HEK293 (cell line): Measurements from ENCODE around the gene B4GALT2.
A peak's percentile ranks its signal among the peaks of the same experiment; 100 is the strongest.

Experiments
- CTCF ChIA-PET: fragments of 350-600 bp; formaldehyde crosslinking; extraction: SDS; loops from one replicate; lab custom pipeline; 2021; ENCODE audit warnings: antibody characterized with exemption; lab: Yijun Ruan, JAX
- POLR2A ChIA-PET: fragments of 300-600 bp; formaldehyde crosslinking; extraction: SDS; loops from one replicate; lab custom pipeline; 2020; ENCODE audit warnings: antibody characterized with exemption, inconsistent platforms; lab: Yijun Ruan, JAX
- H3K27ac ChIP-seq: fragments of 200-500 bp; sonication (Bioruptor generic); 2 replicates; pipeline ENCODE4 v1.5.1; 2014; ENCODE audit warnings: low read depth, low read length, control low read depth, inconsistent platforms; ENCODE audit errors: extremely low read depth
- H3K36me3 ChIP-seq, 2 experiments: fragments of 200-500 bp in 1 of 2; sonication (Bioruptor generic) in 1 of 2; 1 replicate in 1 of 2; 2 replicates in 1 of 2; pipeline ENCODE4 v1.5.1; 2014 to 2017; ENCODE audit warnings: inconsistent platforms in 2 of 2, low read length in 2 of 2; ENCODE audit not compliant: control insufficient read depth in 2 of 2, insufficient read depth in 1 of 2
- H3K4me1 ChIP-seq: fragments of 200-500 bp; sonication (Bioruptor generic); 2 replicates; pipeline ENCODE4 v1.5.1; 2014; ENCODE audit warnings: mild to moderate bottlenecking, low read length, inconsistent platforms; ENCODE audit not compliant: control insufficient read depth, insufficient read depth
- H3K4me3 ChIP-seq: 2 replicates; pipeline ENCODE4 v1.5.1; 2011; ENCODE audit warnings: low read depth, mild to moderate bottlenecking, control low read depth, low read length, moderate library complexity
- H3K9me3 ChIP-seq: fragments of 200-500 bp; sonication (Bioruptor generic); 2 replicates; pipeline ENCODE4 v1.5.1; 2014; ENCODE audit warnings: low read depth, low read length, inconsistent platforms; ENCODE audit not compliant: control insufficient read depth, insufficient read depth
- EGR2 ChIP-seq: fragments of 450-650 bp; formaldehyde crosslinking; IDR thresholded peaks from 2 replicates; pipeline ENCODE4 v1.5.1; 2016; ENCODE audit warnings: low read depth, missing biosample characterization, missing genetic modification characterization
- GLI2 ChIP-seq: fragments of 450-650 bp; formaldehyde crosslinking; IDR thresholded peaks from 2 replicates; pipeline ENCODE4; 2017; ENCODE audit warnings: missing biosample characterization, missing genetic modification characterization, low read depth, borderline replicate concordance
- GLIS1 ChIP-seq: fragments of 450-650 bp; formaldehyde crosslinking; IDR thresholded peaks from 2 replicates; pipeline ENCODE4 v1.5.1; 2016; ENCODE audit warnings: missing biosample characterization, missing genetic modification characterization
- HOXC10 ChIP-seq: sonication (generic); formaldehyde crosslinking; IDR thresholded peaks from 2 replicates; pipeline ENCODE4 v1.8.1; 2023; ENCODE audit warnings: mild to moderate bottlenecking, missing genetic modification reagents
- KLF1 ChIP-seq: fragments of 450-650 bp; formaldehyde crosslinking; IDR thresholded peaks from 2 replicates; pipeline ENCODE4 v1.5.1; 2016; ENCODE audit warnings: missing biosample characterization, missing genetic modification characterization
- KLF8 ChIP-seq: fragments of 450-650 bp; formaldehyde crosslinking; IDR thresholded peaks from 2 replicates; pipeline ENCODE4 v1.5.1; 2016; ENCODE audit warnings: missing biosample characterization, missing genetic modification characterization
- SCRT2 ChIP-seq: fragments of 450-650 bp; formaldehyde crosslinking; IDR thresholded peaks from 2 replicates; pipeline ENCODE4 v1.5.1; 2016; ENCODE audit warnings: missing biosample characterization, missing genetic modification characterization
- SP2 ChIP-seq: fragments of 450-650 bp; formaldehyde crosslinking; IDR thresholded peaks from 2 replicates; pipeline ENCODE4 v1.5.1; 2016; ENCODE audit warnings: missing biosample characterization, missing genetic modification characterization
- ZBTB17 ChIP-seq: fragments of 450-650 bp; formaldehyde crosslinking; IDR thresholded peaks from 2 replicates; pipeline ENCODE4 v1.5.1; 2016; ENCODE audit warnings: missing biosample characterization, missing genetic modification characterization
- ZBTB20 ChIP-seq: fragments of 450-650 bp; formaldehyde crosslinking; IDR thresholded peaks from 2 replicates; pipeline ENCODE4 v1.5.1; 2016; ENCODE audit warnings: missing biosample characterization, missing genetic modification characterization
- ZBTB48 ChIP-seq: fragments of 450-650 bp; formaldehyde crosslinking; IDR thresholded peaks from 2 replicates; pipeline ENCODE4 v1.5.1; 2016; ENCODE audit warnings: missing biosample characterization, missing genetic modification characterization
- ZBTB8A ChIP-seq: fragments of 450-650 bp; formaldehyde crosslinking; IDR thresholded peaks from 2 replicates; pipeline ENCODE4 v1.5.1; 2016; ENCODE audit warnings: missing biosample characterization, missing genetic modification characterization
- ZFP3 ChIP-seq: fragments of 450-650 bp; formaldehyde crosslinking; IDR thresholded peaks from 2 replicates; pipeline ENCODE4 v1.5.1; 2016; ENCODE audit warnings: low read depth, missing biosample characterization, missing genetic modification characterization
- ZNF138 ChIP-seq: fragments of 450-650 bp; formaldehyde crosslinking; IDR thresholded peaks from 2 replicates; pipeline ENCODE4 v1.5.1; 2016; ENCODE audit warnings: missing biosample characterization, missing genetic modification characterization, borderline replicate concordance
- ZNF18 ChIP-seq: fragments of 450-650 bp; formaldehyde crosslinking; IDR thresholded peaks from 2 replicates; pipeline ENCODE4 v1.5.1; 2016; ENCODE audit warnings: missing biosample characterization, missing genetic modification characterization
- ZNF214 ChIP-seq: fragments of 450-650 bp; formaldehyde crosslinking; IDR thresholded peaks from 2 replicates; pipeline ENCODE4 v1.5.1; 2017; ENCODE audit warnings: missing biosample characterization, mild to moderate bottlenecking, missing genetic modification characterization, borderline replicate concordance
- ZNF23 ChIP-seq: fragments of 450-650 bp; formaldehyde crosslinking; IDR thresholded peaks from 2 replicates; pipeline ENCODE4 v1.5.1; 2016; ENCODE audit warnings: missing biosample characterization, missing genetic modification characterization, borderline replicate concordance
- ZNF354C ChIP-seq: fragments of 450-650 bp; formaldehyde crosslinking; IDR thresholded peaks from 2 replicates; pipeline ENCODE4 v1.5.1; 2016; ENCODE audit warnings: missing biosample characterization, missing genetic modification characterization, low read depth, borderline replicate concordance
- ZNF37A ChIP-seq: fragments of 450-650 bp; IDR thresholded peaks from 2 replicates; pipeline ENCODE4 v1.5.1; 2018; ENCODE audit warnings: missing biosample characterization, missing genetic modification characterization
- ZNF391 ChIP-seq: fragments of 450-650 bp; formaldehyde crosslinking; IDR thresholded peaks from 2 replicates; pipeline ENCODE4 v1.5.1; 2016; ENCODE audit warnings: low read depth, missing biosample characterization, missing genetic modification characterization, borderline replicate concordance
- ZNF501 ChIP-seq: fragments of 450-650 bp; formaldehyde crosslinking; IDR thresholded peaks from 2 replicates; pipeline ENCODE4 v1.5.1; 2016; ENCODE audit warnings: missing biosample characterization, missing genetic modification characterization
- ZNF555 ChIP-seq: fragments of 450-650 bp; formaldehyde crosslinking; conservative IDR thresholded peaks from 2 replicates; pipeline ENCODE4 v1.5.1; 2017; ENCODE audit warnings: missing biosample characterization, mild to moderate bottlenecking, missing genetic modification characterization, inconsistent platforms
- ZNF558 ChIP-seq: fragments of 450-650 bp; formaldehyde crosslinking; IDR thresholded peaks from 2 replicates; pipeline ENCODE4 v1.5.1; 2016; ENCODE audit warnings: missing biosample characterization, missing genetic modification characterization
- ZNF600 ChIP-seq: fragments of 450-650 bp; formaldehyde crosslinking; IDR thresholded peaks from 2 replicates; pipeline ENCODE4 v1.5.1; 2016; ENCODE audit warnings: missing biosample characterization, missing genetic modification characterization
- ZNF645 ChIP-seq: fragments of 450-650 bp; formaldehyde crosslinking; IDR thresholded peaks from 2 replicates; pipeline ENCODE4; 2016; ENCODE audit warnings: missing biosample characterization, missing genetic modification characterization
- TF ChIP-seq, protein P1 (sequence below): fragments of 450-650 bp; formaldehyde crosslinking; IDR thresholded peaks from 2 replicates; pipeline ENCODE4 v1.5.1; 2016; ENCODE audit warnings: missing biosample characterization, missing genetic modification characterization
- TF ChIP-seq, protein P2 (sequence below): fragments of 450-650 bp; formaldehyde crosslinking; IDR thresholded peaks from 2 replicates; pipeline ENCODE4 v1.5.1; 2016; ENCODE audit warnings: missing biosample characterization, missing genetic modification characterization
- TF ChIP-seq, protein P3 (sequence below): fragments of 450-650 bp; formaldehyde crosslinking; IDR thresholded peaks from 2 replicates; pipeline ENCODE4 v1.5.1; 2016; ENCODE audit warnings: missing biosample characterization, missing genetic modification characterization

B4GALT2 gene

GRCh38 chr1:43979528-43980254 lies 681 bp downstream of the B4GALT2 start:
- peaks cover 7 to 71% of the 10 kb centered on the region in 2 experiments; a peak in 2 of 3 replicates for H3K36me3 ChIP-seq
- POLR2A ChIA-PET, result no interaction called here
- peak overlapping the region; percentile 67; the same call in 1 of the 2 replicates for H3K27ac ChIP-seq
- peaks cover 3% of the 10 kb centered on the region; the same call in 1 of the 2 replicates for H3K4me1 ChIP-seq
- H3K4me3 ChIP-seq, result peak overlapping the region; percentile 67
- no peaks in the 10 kb centered on the region for H3K9me3 ChIP-seq
- CTCF ChIA-PET, result interaction anchor here (0.7 kb wide), 1 partner anchor 268 kb away, joined by 3 read pairs; no protein-coding TSS in a partner anchor
- TF ChIP-seq EGR2 (tag by site-specific recombination) (peak; percentile 93), ZFP3 (tag by site-specific recombination) (no peak), ZNF391 (tag by site-specific recombination) (peak; percentile 33; the same call in 1 of the 2 replicates), ZNF555 (no peak), ZNF138 (tag by site-specific recombination) (no peak), KLF8 (tag by site-specific recombination) (peak; percentile 74; the same call in 1 of the 2 replicates), GLIS1 (tag by site-specific recombination) (peak; percentile 68), ZBTB8A (peak; percentile 80), ZNF23 (tag by site-specific recombination) (no peak), KLF1 (peak; percentile 96), ZNF558 (no peak), ZNF214 (tag by site-specific recombination) (no peak), ZNF37A (tag by site-specific recombination) (no peak), ZBTB17 (tag by site-specific recombination) (peak; percentile 37; the same call in 1 of the 2 replicates), ZBTB48 (peak; percentile 40; the same call in 1 of the 2 replicates), ZNF354C (no peak), ZNF18 (tag by site-specific recombination) (peak; percentile 44; the same call in 1 of the 2 replicates), ZNF645 (tag by site-specific recombination) (no peak), GLI2 (tag by site-specific recombination) (no peak), ZNF600 (peak; percentile 49; the same call in 1 of the 2 replicates), ZBTB20 (tag by site-specific recombination) (peak; percentile 64; the same call in 1 of the 2 replicates), SP2 (0 out of 2 replicates have a peak, but pooled peaks have one; percentile 40), SCRT2 (tag by site-specific recombination) (no peak), HOXC10 (CRISPR knock-in tag) (no peak), ZNF501 (tag by site-specific recombination) (peak; percentile 48; the same call in 1 of the 2 replicates)
- TF ChIP-seq, protein P1, sequence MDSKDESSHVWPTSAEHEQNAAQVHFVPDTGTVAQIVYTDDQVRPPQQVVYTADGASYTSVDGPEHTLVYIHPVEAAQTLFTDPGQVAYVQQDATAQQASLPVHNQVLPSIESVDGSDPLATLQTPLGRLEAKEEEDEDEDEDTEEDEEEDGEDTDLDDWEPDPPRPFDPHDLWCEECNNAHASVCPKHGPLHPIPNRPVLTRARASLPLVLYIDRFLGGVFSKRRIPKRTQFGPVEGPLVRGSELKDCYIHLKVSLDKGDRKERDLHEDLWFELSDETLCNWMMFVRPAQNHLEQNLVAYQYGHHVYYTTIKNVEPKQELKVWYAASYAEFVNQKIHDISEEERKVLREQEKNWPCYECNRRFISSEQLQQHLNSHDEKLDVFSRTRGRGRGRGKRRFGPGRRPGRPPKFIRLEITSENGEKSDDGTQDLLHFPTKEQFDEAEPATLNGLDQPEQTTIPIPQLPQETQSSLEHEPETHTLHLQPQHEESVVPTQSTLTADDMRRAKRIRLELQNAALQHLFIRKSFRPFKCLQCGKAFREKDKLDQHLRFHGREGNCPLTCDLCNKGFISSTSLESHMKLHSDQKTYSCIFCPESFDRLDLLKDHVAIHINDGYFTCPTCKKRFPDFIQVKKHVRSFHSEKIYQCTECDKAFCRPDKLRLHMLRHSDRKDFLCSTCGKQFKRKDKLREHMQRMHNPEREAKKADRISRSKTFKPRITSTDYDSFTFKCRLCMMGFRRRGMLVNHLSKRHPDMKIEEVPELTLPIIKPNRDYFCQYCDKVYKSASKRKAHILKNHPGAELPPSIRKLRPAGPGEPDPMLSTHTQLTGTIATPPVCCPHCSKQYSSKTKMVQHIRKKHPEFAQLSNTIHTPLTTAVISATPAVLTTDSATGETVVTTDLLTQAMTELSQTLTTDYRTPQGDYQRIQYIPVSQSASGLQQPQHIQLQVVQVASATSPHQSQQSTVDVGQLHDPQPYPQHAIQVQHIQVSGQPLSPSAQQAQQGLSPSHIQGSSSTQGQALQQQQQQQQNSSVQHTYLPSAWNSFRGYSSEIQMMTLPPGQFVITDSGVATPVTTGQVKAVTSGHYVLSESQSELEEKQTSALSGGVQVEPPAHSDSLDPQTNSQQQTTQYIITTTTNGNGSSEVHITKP (tag by site-specific recombination), result peak; percentile 72
- TF ChIP-seq, protein P2, sequence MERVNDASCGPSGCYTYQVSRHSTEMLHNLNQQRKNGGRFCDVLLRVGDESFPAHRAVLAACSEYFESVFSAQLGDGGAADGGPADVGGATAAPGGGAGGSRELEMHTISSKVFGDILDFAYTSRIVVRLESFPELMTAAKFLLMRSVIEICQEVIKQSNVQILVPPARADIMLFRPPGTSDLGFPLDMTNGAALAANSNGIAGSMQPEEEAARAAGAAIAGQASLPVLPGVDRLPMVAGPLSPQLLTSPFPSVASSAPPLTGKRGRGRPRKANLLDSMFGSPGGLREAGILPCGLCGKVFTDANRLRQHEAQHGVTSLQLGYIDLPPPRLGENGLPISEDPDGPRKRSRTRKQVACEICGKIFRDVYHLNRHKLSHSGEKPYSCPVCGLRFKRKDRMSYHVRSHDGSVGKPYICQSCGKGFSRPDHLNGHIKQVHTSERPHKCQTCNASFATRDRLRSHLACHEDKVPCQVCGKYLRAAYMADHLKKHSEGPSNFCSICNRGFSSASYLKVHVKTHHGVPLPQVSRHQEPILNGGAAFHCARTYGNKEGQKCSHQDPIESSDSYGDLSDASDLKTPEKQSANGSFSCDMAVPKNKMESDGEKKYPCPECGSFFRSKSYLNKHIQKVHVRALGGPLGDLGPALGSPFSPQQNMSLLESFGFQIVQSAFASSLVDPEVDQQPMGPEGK (tag by site-specific recombination), result peak; percentile 82
- TF ChIP-seq, protein P3, sequence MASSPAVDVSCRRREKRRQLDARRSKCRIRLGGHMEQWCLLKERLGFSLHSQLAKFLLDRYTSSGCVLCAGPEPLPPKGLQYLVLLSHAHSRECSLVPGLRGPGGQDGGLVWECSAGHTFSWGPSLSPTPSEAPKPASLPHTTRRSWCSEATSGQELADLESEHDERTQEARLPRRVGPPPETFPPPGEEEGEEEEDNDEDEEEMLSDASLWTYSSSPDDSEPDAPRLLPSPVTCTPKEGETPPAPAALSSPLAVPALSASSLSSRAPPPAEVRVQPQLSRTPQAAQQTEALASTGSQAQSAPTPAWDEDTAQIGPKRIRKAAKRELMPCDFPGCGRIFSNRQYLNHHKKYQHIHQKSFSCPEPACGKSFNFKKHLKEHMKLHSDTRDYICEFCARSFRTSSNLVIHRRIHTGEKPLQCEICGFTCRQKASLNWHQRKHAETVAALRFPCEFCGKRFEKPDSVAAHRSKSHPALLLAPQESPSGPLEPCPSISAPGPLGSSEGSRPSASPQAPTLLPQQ (tag by site-specific recombination), result peak; percentile 40; the same call in 1 of the 2 replicates
